ENCODE measurements around the gene CUEDC1. TPM values are rescaled to one million over a fixed set of nuclear protein-coding genes. Genes with fewer than 3 reads are reported as not detected.

CUEDC1 gene
- total and polyA plus RNA-seq, 2 of the 4 experiments (the other 2 are of a cell fraction), result 4.1 to 21.2 TPM

- dilution Hi-C loops (cut with HindIII; ENCODE audit: low sequenced_read_pairs, unreplicated experiment), result no loop called here
- no TSS peak for BruUV-seq (replicated peaks)
Measured at GRCh38 chr17:57838857-57839570, 116.2 kb downstream of the CUEDC1 start.

More at GRCh38 chr17:57838857-57839570, 116.2 kb downstream of the CUEDC1 start:
- Histone ChIP-seq H3K36me3 (ENCODE audit: control insufficient read depth, insufficient read depth, low read length) (peaks cover 18% of the 10 kb centered on the region), H4K5ac (ENCODE audit: low read depth, low read length) (no peak overlapping the region), H3K56ac (ENCODE audit: extremely low read depth, insufficient read depth, low read length) (no peak overlapping the region), H3K18ac (ENCODE audit: low read depth, low read length) (no peak overlapping the region), H3K79me1 (ENCODE audit: low read depth in 1 of 2, low read length in 2 of 2) (peaks cover 6 to 15% of the 10 kb centered on the region in 2 experiments), H2AK9ac (replicated peaks; ENCODE audit: low read depth, low read length, poor library complexity) (no peak overlapping the region), H2BK120ac (ENCODE audit: low read depth, low read length) (no peak overlapping the region), H3K27ac (ENCODE audit: insufficient read depth, low read length) (no peak overlapping the region), H3K23ac (ENCODE audit: low read depth, low read length) (no peak overlapping the region), H4K91ac (ENCODE audit: insufficient read depth, low read depth, low read length) (no peak overlapping the region), H3K27me3 (ENCODE audit: control insufficient read depth, insufficient read depth, low read length) (no peaks in the 10 kb centered on the region), H2AK5ac (ENCODE audit: low read depth, low read length) (no peak overlapping the region), H2BK5ac (ENCODE audit: low read depth, low read length, poor library complexity, severe bottlenecking) (no peak overlapping the region), H4K20me1 (ENCODE audit: insufficient read depth, low read length) (no peaks in the 10 kb centered on the region), H3K4me3 (ENCODE audit: insufficient read depth, low read depth, low read length) (no peak overlapping the region), H3K4ac (ENCODE audit: low read depth, low read length) (no peak overlapping the region), H3K14ac (replicated peaks; ENCODE audit: low read depth, low read length) (no peak overlapping the region), H3K9me3 (ENCODE audit: control insufficient read depth, insufficient read depth, low read length) (no peaks in the 10 kb centered on the region), H2AFZ (replicated peaks; ENCODE audit: low read length, poor library complexity) (no peak overlapping the region), H3K4me1 (ENCODE audit: control insufficient read depth, insufficient read depth, low read length) (no peaks in the 10 kb centered on the region), H3K9ac (ENCODE audit: low read depth, low read length) (no peak overlapping the region), H3K4me2 (ENCODE audit: low read depth, low read length) (no peak overlapping the region), H2BK15ac (ENCODE audit: low read depth, low read length) (no peak overlapping the region), H4K8ac (ENCODE audit: low read depth in 2 of 2, low read length in 2 of 2) (no peak overlapping the region), H2BK20ac (ENCODE audit: low read depth, low read length) (no peak overlapping the region), H3K9me1 (ENCODE audit: insufficient read depth, low read length) (0 out of 2 replicates have a peak, but pooled peaks cover 3% of the 10 kb centered on the region)
- WGBS, 2 experiments (ENCODE audit: extremely low coverage in 2 of 2, insufficient read length in 1 of 2), result no CpG with 5 or more reads among the region's 6 CpGs
- no peak for DNase-seq
- ChIA-PET POLR2A (ENCODE audit: unreplicated experiment) (no interaction called here), CTCF (no interaction called here)
- TF ChIP-seq CEBPB (IDR thresholded peaks at IDR 0.05; ENCODE audit: low read depth, low read length), result no peak
- intact Hi-C loops (cut with micrococcal nuclease) (no loop called here), in situ Hi-C loops (cut with MboI; ENCODE audit: low sequenced_read_pairs) (no loop called here)
- no peak for ATAC-seq (ENCODE audit: low read depth)

Measured in IMR-90 (cell line).